Brain pericyte (primary cell): ENCODE results near the gene MUC5B.
A peak's percentile ranks its signal among the peaks of the same experiment; 100 is the strongest.
"Not testable (repeated sequence)": the region's sequence is repeated elsewhere in the genome, so short reads cannot be mapped to it uniquely, and the experiment has no call there.

Source experiments
- DNase-seq: peaks from one replicate; pipeline ENCODE4 v3.0.0-alpha.2; 2012; ENCODE audit warnings: low read depth, low spot score

Gene MUC5B

DNA sequence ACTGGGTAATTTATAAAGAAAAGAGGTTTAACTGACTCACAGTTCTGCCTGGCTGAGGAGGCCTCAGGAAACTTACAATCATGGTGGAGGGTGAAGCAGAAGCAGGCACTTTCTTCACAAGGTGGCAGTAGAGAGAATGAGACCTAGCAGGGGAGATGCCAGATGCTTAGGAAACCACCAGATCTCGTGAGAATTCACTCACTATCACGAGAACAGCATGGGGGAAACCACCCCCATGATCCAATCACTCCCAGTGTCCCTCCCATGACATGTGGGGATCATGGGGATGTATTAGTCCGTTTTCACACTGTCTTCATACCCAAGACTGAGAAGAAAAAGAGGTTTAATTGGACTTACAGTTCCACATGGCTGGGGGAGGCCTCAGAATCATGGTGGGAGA, 41.6 kb downstream of the MUC5B start:
- peak; percentile 29 for DNase-seq

DNA sequence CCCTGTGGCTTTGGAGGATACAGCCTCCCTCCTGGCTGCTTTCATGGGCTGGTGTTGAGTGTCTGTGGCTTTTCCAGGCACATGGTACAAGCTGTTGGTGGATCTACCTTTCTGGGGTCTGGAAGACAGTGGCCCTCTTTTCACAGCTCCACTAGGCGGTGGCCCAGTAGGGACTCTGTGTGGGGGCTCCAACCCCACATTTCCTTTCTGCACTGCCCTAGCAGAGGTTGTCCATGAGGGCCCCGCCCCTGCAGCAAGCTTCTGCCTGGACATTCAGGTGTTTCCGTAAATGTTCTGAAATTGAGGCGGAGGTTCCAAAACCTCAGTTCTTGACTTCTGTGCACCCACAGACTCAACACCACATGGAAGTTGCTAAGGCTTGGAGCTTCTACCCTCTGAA, 42.6 kb downstream of the MUC5B start:
- DNase-seq, result not testable (repeated sequence)

DNA sequence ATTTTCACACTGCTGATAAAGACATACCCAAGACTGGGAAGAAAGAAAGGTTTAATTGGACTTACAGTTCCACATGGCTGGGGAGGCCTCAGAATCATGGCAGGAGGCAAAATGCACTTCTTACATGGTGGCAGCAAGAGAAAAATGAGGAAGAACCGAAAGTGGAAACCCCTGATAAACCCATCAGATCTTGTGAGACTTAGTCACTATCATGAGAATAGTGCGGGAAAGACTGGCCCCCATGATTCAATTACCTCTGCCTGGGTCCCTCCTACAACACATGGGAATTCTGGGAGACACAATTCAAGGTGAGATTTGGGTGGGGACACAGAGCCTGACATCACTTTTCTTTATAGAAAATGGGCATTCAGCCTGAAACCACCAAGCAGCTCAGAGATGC, 44.1 kb downstream of the MUC5B start:
- not testable (repeated sequence) for DNase-seq

DNA sequence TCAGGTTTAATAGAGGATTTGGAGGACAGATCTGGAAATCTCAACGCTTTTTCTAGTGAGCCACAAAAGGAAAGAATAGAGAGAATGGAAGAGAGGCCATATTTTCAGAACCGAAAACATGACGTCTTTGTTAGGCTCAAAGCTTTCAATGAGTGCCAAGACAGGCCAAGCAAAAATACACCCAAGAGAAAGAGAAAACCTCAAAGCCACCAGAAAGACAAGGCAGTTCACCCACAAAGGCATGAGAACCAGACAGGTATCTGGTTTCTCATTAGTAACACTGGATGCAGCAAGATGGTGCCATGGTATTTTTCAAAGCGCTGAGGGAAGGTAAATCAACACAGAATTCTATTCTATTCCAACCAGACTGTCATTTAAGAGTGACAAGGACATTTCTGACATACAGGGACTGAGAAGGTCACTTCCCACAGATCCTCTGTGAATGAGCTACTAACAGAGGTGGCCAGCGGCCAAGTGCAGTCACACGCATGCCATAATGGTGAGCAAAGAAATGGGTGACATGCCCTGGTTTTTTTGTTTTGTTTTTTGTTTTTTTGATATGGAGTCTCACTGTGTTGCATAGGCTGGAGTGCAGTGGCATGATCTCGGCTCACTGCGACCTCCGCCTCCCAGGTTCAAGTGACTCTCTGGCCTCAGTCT, 44.7 kb downstream of the MUC5B start:
- DNase-seq, result no peak

DNA sequence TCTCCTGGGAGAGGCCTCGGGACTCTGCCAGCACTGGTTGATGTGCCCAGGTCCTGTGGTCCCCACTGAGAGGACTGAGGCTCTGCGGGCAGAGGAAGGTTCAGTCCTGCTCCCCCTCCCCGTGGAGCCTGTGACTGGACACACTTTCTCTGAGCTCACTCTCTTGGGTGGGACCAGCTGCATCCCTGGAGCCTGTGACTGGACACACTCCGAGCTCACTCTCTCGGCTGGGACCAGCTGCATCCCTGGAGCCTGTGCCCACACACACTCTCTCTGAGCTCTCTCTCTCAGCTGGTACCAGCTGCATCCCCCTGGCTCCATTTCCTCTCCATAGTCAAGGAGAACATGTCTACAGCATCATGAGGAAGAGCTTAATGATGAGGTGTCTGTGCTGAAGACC, 47.1 kb downstream of the MUC5B start:
- DNase-seq, result no peak

DNA sequence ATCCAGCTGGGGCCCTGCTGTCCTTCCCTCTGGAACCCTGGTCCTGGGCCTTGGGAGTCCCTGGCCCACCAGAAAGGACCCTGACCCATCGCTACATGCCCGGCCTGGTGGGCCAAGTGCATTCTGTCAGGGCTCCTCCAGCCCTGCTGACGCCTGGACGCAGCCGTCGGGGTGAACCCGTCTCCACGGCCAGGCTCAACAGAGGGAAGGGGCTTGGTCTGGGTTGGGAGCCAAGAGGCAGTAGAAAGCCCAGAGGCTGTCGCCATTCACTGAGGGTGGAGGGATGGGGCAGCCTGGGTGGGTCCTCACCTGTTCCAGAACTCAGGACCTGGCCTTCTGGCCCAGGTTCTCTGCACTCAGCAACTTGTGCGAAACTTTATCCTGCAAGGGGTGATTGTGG, 47.6 kb downstream of the MUC5B start:
- no peak for DNase-seq

DNA sequence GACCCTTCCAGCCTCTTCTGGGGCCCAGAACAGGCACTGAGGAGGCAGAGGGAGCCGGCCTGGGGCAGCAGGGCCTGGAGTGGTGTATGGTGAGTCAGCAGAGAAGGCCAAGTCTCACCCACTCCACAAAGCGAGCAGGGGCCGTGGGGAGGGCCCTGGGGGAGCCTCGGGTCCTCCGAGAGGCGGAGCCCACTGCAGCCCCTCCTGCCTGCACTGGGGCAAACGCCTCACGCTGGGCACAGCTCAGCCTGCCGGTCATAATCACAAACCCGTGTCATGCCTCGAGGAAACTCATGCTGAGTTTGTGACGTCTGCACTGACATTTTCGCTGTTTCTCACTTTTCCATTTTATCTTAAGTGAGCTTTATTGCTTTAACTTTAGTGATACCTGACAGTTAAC, 48.1 kb downstream of the MUC5B start:
- peak; percentile 88 for DNase-seq

DNA sequence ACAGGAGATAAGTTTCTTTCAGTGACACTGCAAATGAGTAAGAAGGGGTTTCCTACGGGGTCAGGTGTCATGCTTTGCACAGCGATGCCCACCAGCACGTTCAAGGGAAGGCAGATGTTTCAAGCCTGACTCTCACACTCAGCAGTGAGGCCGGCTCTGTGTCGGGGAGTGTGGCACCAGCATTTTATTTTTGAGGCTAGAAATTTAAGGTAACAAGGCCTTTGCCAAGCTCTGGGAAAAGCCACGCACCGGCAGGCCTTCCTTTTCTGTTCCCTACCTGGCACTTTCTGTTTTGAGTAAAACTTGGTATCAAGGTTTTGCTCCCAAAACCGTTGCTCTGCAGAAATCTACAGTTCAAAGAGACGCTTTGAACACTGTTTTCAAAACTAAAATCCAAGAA, 48.5 kb downstream of the MUC5B start:
- no peak for DNase-seq

DNA sequence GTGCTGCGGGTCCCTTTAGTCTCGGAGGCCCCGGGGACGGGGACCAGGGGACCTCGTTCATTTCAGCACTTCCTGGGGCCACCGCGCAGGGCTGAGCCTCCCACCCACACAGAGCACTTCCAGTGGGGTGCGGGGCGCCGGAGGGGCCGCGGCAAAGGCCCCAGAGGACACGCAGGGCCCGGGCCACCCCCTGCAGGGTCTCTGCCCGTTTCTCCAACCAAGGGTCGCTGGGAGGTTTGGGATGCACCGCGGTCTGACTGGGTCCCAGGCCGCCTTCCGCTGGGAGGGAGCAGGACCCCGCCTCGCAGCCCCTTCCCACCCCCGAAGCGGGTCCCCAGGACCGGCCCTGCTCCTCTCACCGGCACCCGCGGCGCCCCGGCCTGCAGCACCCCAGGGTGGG, 49.1 kb downstream of the MUC5B start:
- DNase-seq, result no peak

DNA sequence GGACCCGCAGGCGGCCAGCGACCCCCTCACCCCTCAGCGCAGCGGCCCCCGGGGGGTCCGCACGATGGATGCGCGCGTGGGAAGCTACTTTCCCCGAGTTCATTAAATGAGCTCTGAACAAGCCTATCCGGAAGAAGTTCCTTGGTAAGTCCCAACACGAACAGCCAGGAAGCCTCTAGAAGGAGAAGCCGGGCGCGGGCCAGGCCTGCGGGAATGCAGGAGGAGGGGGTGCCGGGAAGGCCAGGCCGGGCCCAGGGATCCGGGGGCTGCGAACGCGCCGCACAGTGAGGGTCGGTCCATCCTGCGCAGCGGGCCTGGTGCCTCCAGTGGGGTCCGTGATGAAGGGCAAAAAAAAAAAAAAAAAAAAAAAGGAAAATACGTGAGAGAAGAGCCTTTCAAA, 49.7 kb downstream of the MUC5B start:
- peak; percentile 12 for DNase-seq

DNA sequence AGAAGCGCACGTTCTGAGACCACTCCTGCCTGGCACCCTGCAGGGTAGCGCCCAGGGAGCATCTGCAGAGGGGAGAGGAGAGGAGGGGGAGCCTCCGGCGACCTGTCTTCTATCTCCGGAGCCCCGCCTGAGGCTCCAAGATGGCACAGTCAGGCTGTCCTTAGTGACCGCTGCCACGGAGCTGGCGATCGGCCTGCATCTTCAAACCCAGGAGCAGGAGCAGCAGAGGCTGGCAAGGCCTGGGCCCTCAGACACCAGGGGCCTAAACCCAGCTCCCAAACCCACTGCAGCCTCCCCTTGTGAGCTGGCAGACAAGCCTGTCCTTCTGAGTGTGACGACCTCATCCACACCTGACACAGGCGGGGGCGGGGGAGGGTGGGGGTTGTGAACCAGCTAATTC, 51.6 kb downstream of the MUC5B start:
- DNase-seq, result no peak

DNA sequence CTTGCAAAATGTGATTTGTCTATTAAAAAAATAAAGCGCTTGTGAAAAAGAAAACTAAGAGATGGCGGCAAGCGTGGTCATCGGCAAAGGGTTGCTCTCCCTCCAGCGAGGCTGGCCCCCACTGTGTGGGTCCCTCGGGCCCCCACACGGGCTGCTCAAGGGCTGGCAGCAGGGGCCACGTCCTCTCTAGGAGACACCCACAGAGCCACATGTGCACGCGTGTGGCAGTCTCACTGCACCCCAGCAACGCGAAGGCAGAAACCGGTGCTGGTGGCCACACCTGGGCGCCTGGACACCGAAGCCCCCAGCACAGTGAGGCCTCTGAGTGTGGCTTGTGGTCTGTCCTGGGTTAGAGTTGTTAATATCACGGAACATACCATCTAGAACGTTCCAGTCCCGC, 52.2 kb downstream of the MUC5B start:
- DNase-seq, result no peak

DNA sequence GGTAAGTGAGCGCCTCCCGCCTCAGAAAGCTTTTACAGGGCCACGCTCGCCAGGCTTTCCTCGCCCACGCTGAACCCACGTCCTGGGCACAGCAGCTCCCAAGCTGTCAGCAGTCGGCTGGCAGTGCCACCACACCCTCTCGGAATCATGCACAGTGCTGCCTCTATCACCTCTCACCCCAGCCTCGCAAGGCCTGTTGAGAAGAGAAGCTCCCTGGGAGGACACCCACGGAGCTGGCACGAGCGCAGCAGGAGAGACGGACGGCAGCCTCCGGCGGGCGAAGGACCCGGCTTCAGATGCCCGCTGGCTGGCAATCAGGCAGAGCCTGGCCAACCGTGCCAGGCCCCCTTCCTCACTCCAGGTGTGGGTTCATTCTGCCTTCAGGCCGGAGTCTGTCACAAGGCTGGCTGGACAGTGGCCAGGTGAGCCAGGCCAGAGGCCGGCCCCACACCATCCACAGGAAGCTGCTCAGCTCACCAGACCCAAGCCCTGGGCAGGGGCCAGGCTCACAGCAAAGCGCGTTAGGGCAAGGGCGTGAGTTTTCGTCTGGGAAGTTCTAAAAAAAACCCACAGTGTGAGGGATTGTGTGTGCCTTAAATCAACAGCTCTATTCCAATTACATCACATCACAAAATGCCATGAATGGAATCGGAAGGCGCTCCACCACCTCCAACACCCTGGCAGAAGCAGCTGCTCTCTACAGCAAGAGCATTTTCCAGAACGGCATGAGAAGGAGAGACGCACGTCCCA, 53.4 kb downstream of the MUC5B start:
- DNase-seq, result no peak

DNA sequence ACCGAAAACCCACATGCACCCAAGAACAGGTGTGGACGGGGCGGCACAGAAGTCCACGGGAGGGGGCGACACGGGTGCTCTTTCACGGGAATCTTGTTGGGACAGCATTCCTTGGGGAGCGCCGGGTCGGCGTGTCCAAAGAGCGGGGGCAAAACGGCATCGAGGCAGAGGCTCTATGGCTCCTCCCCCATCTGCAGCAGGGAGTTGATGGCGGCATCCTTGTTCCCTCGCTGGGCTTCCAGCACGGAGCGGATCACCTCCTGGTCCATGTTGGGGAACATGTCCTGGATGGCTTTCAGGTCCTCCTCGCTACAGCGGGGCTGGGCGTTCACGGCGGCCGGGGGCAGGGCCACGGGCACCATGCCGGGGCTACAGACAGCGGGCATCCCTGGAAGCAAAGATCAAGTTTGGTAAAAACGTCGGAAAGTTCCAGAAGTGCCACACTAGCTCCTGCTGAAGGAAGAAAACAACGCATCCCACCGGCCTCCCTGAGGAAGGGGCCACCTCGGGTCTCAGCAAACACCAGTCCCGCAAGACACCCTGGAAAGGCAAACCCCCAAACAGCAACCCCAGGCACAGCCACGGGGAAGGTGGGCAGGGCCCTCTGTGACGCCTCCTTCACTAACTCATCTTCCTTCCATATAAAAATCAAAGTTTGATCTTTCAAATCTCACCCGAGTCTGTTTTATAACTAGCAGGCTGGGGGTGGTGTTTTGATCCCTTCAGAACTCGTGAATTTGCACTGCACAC, 54.2 kb downstream of the MUC5B start:
- no peak for DNase-seq

DNA sequence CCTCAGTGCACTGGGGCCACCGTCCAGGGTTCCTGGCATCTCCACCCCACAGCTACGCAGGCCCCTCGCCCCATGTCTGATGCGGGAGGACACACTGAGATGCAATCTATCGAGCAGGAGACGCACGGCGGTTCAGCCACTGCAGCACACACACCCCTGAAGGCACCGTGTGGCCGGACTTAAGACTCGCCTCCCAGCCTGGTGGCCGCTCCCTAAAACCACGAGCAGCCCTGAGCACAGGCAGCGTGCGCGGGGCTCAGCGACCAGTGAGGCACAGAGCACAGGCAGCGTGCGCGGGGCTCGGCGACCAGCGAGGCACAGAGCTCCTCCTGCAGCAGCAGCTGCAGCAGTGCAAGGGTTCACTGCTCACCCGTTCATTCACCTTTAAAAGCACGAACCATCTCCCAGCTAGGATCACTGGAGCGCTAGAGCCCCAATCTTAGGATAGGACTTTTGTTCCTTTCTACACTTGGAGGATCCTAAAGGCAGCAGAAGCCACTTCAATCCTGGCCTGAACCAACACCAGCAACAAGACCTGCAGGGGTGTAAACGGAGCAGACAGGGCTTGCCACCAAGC, 55.2 kb downstream of the MUC5B start:
- no peak for DNase-seq

DNA sequence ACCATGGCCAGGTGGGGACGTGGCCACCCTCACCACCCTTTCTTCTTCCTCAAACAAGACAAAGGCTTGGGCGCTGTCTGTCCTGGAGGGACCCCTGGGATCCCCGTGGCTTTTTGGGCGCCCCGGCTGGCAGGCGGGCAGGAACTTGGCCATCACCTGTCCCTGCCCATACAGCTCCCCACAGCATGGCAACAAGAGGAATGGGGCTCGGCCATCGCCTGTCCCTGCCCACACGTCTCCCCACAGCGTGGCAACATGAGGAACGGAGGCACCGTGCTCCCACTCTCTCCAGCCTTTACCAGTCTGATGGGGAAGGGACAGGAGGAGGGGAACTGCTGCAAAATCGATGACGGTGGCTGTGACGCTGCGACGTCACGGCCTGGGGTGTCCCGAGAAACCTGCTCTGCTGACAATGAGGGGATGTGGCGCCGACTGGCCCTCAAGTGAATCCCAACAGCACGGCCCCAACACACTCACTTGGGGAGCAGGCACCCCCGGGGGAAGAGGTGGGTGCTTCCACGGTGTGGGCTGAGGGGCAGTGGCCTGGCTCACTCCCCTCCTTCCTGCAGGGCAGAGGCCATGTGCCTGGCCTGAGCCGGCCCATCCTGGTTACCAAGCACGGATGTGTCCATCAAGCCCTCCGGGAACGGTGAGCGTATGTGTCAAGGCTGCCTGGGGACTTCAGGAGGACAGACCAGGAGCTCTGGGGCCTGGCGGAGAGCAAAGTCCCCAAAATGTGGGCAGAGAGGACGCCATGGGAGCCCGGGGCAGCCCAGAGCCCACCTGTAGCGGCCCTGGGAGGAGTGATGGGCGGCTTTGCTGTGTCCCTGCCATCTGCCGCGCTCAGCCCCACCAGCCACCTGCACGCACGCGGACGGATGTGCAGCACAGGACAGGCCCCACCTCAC, 56.2 kb downstream of the MUC5B start:
- DNase-seq, result no peak

DNA sequence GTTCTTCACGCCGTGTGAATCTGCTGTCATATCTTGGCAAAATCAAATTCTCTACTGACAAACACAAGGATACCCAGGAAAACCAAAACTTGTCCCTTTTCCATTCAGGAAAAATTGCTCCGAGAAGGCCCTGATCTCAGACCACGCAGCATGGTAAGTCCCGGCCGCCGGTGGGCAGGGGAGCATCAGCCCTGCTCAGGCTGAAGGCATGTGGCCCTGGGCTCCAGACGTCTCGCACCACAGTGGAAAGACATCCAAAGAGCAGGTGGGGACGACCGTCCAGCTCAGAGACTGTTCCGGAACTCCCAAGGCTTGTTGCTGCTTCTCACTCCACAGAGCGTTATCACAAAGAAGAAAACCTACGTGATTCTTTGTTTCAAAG, 56.8 kb downstream of the MUC5B start:
- no peak for DNase-seq

DNA sequence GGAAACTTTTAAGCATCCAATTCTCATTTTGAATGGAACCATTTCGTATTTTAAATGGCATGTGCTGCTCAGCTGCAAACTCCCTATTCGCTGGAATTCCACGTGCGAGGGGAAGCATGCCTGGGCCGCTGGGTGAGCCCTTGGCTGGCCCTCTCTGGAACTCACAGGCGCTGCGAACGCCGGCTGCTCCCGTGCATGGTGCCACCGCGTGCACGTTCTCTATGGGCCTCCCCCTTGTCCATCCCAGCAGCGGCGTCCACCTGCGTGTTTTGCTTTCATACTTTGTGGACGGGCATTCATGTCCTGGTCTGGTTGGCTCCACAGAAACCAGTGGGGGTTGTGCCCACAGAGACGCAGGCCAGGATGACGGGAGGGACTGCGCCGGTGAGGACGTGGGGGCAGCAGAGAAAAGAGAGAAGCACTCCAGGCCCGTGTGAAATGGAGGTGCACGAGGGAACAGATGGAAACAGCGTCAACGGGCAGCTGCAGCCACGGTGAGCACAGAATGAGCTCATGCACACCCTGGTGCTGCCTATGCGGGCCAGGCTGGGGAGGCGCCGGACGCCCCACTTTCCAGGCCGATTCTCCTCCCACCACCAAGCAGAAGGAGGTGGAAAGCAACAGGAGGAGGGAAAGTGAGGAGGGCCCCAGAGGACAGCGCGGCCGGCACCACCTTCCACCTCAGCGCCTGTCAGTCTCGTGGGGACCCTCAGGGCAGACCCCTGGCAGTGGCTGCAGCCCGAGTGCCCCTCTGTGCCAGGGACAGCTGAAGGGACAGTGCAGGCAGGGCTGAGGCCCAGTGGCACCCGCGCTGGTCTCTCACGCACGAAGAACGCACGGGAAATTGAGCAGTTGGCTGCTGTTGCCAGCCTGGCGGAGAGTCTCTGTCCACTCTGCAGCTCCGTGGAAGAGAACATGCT, 57.5 kb downstream of the MUC5B start:
- no peak for DNase-seq

DNA sequence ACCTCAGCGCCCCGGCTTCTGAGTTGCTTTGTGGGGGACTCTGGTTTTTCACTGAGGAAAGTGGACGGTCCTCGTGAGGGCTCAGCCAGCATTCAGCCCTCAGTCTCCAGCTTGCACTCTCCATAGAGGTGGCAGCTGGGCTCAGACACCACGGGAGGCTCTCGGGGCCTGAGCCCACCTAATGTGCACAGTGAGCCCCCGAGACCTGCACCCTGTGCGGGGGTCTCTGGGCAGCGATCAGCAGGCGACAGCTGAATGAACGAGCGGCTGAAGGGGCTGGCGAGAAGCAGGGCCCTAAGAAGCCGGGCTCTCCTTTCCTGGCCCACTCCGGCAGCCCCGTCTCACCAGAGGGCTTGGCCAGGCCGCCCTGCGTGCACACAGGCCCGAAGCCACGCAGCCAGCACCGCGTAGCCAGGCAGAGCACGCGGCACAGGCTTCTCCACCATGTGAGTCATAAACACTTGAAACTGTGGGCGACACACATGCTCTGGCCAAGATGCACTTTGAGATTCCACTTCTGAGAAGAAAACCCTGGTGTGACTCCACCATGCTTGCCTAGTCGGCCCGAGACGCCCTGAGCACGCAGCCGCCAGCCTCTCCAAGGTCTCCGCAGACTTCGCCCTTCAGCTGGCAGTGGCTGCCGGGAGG, 58.6 kb downstream of the MUC5B start:
- no peak for DNase-seq

DNA sequence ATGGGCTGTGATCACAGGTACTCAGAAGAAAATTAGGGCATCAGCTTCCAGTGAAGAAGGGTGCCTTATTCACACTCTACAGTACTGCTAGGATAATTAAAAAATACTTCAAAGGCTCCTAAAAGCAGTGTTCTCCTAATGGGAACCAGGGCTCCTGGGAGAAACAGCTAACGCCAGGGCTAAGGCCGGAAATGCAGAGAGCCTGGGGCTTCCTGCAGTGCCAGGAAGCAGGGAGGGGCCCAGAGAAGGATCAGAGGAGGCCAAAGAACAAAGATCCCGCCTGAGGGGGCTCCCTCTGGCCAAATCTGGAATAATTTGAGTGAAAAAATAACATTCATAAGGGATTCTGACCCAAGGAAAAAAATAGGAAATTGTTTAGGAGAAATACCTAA, 59.1 kb downstream of the MUC5B start:
- DNase-seq, result no peak
